A549 (cell line): ENCODE results near the gene ORAI1.

ENCODE experiments used
- BCL3 ChIP-seq: fragments of >200 bp; sonication (Bioruptor Twin); formaldehyde crosslinking; IDR thresholded peaks from 3 replicates; pipeline ENCODE4 v1.6.1; 2016
- BHLHE40 ChIP-seq: IDR thresholded peaks from 2 replicates; pipeline ENCODE4 v1.6.1; 2012; ENCODE audit warnings: low read depth, low read length, inconsistent platforms
- CBX8 ChIP-seq: fragments of 200-600 bp; sonication (generic); IDR thresholded peaks from 2 replicates; pipeline ENCODE4 v1.6.1; 2016
- CHD4 ChIP-seq: fragments of 200-600 bp; sonication (generic); IDR thresholded peaks from 2 replicates; pipeline ENCODE4 v1.6.1; 2016; ENCODE audit warnings: antibody characterized with exemption, mild to moderate bottlenecking, borderline replicate concordance
- CTCF ChIP-seq: fragments of >200 bp; sonication (Bioruptor Twin); formaldehyde crosslinking; IDR thresholded peaks from 3 replicates; pipeline ENCODE4 v1.5.1; 2016
- KDM1A ChIP-seq: fragments of 200-600 bp; sonication (generic); IDR thresholded peaks from 2 replicates; pipeline ENCODE4 v1.6.1; 2016; ENCODE audit warnings: low read depth, mild to moderate bottlenecking
- MAX ChIP-seq: IDR thresholded peaks from 2 replicates; pipeline ENCODE4 v1.6.1; 2012
- POLR2A ChIP-seq: IDR thresholded peaks from 2 replicates; pipeline ENCODE4 v1.6.1; 2012; ENCODE audit warnings: mild to moderate bottlenecking, low read length
- REST ChIP-seq: fragments of 200-600 bp; sonication (generic); IDR thresholded peaks from 2 replicates; pipeline ENCODE4 v1.6.1; 2016; ENCODE audit warnings: antibody characterized with exemption, mild to moderate bottlenecking, moderate library complexity
- RFX5 ChIP-seq: fragments of 450-650 bp; IDR thresholded peaks from 2 replicates; pipeline ENCODE4 v1.7.1; 2014; ENCODE audit warnings: antibody characterized with exemption, mild to moderate bottlenecking, moderate library complexity
- SREBF2 ChIP-seq: fragments of 450-650 bp; IDR thresholded peaks from 2 replicates; pipeline ENCODE4 v1.6.1; 2014; ENCODE audit warnings: mild to moderate bottlenecking, moderate library complexity
- TFCP2L1 ChIP-seq: fragments of 250-450 bp; sonication (Bioruptor Pico); IDR thresholded peaks from 2 replicates; pipeline ENCODE4 v1.5.0; 2021; ENCODE audit warnings: mild to moderate bottlenecking
- USF2 ChIP-seq: fragments of 450-650 bp; IDR thresholded peaks from 2 replicates; pipeline ENCODE4 v1.6.1; 2014; ENCODE audit warnings: antibody characterized with exemption
- ZFP36 ChIP-seq: fragments of 450-650 bp; IDR thresholded peaks from 2 replicates; pipeline ENCODE4 v1.6.1; 2014; ENCODE audit warnings: borderline replicate concordance; ENCODE audit not compliant: partially characterized antibody

- TF ChIP-seq MAX (no peak), KDM1A (no peak), REST (no peak), BHLHE40 (no peak), CTCF (no peak), CHD4 (no peak), ZFP36 (no peak), BCL3 (no peak), CBX8 (no peak), TFCP2L1 (CRISPR knock-in tag) (no peak), POLR2A (no peak), SREBF2 (no peak), RFX5 (no peak), USF2 (no peak)
Measured at GRCh38 chr12:121628037-121628436, 1.7 kb downstream of the ORAI1 start.
